Body of pancreas (tissue), 4 donors: ENCODE data around the gene NUDT3. TPM values are rescaled to one million over a fixed set of nuclear protein-coding genes. Genes with fewer than 3 reads are reported as not detected.

Source experiments
- ATAC-seq: fragments of 150-250 bp; one replicate; pipeline ENCODE4 v1.9.1; 2016
- DNase-seq, 4 donors: peaks; one replicate each; pipeline ENCODE4 v3.0.0-alpha.2; 2019
- H3K27ac ChIP-seq, 4 donors: fragments of 200-600 bp; sonication (generic); 1 replicate in 3 of 4; 2 replicates in 1 of 4; pipeline versions ENCODE4 v1.5.1 to v1.6.1; 2016 to 2019; ENCODE audit warnings: mild to moderate bottlenecking in 1 of 4, mixed read lengths in 1 of 4, moderate library complexity in 1 of 4
- H3K27me3 ChIP-seq, 2 donors: fragments of 200-600 bp; sonication (generic); one replicate each; pipeline ENCODE4 v1.6.0; 2016; ENCODE audit warnings: mild to moderate bottlenecking in 1 of 2
- H3K36me3 ChIP-seq, 2 donors: fragments of 200-600 bp; sonication (generic); replicated peaks in 1 of 2; 2 replicates each; pipeline ENCODE4 v1.5.1; 2016; ENCODE audit warnings: low read depth in 2 of 2; ENCODE audit not compliant: insufficient read depth in 1 of 2
- H3K4me1 ChIP-seq: fragments of 200-600 bp; sonication (generic); one replicate; pipeline ENCODE4 v1.6.0; 2016
- H3K4me3 ChIP-seq, 2 donors: fragments of 200-600 bp; sonication (generic); 1 replicate in 1 of 2; 2 replicates in 1 of 2; pipeline ENCODE4 v1.5.1; 2016 to 2019
- H3K9me3 ChIP-seq, 3 donors: fragments of 200-600 bp; sonication (generic); 1 replicate in 2 of 3; 2 replicates in 1 of 3; pipeline ENCODE4 v1.5.1; 2016
- POLR2A ChIP-seq, 3 donors: fragments of 450-650 bp; IDR thresholded peaks; one replicate each; pipeline ENCODE4 v1.6.1; 2016; ENCODE audit warnings: antibody characterized with exemption in 3 of 3, mild to moderate bottlenecking in 2 of 3
- WGBS, 2 donors: methylation state at CpG; one replicate each; pipeline ENCODE4 v1.1.5; 2017; 5-methylcytosine and 5-hydroxymethylcytosine counted together
- intact Hi-C: fragments of 100-400 bp; cut with DNase I; formaldehyde crosslinking; loops from one replicate; pipeline ENCODE4 v1.15.1; 2023
- total RNA-seq, 2 donors: library from RNA; depleted of rRNA; stranded (reverse); fragments of >200 nt; gene quantifications; one replicate each; pipeline ENCODE4 v1.1.0, GENCODE V29; 2016
- TF ChIP-seq, protein P1 (sequence below), 7 experiments: fragments of 450-650 bp in 4 of 7; fragments of 200-600 bp in 3 of 7; sonication (generic) in 3 of 7; IDR thresholded peaks; one replicate each; pipeline ENCODE4 v1.5.1; 2016 to 2019; ENCODE audit warnings: antibody characterized with exemption in 7 of 7

NUDT3 gene
- total RNA-seq, 2 donors from 2014 or later: 14.2 to 22.1 TPM

DNA sequence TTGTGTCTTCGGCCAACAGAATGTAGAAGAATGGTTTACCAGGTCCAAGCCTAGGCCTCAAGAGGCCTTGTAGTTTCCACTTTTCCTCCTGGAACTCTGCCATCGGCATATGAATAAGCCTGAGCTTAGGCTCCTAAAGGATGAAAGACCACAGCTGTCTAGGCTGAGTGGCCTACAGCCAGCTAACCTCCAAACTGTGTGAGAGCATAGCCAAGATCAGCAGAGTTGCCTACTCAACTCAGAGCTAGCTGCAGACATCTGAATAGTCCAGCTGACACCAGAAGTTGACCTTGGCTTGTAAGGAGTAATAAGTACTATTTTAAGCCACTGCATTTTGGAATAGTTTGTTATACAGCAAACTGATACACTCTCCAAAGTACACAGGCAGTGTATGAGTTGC lies 91.1 kb downstream of the NUDT3 start:
- Histone ChIP-seq H3K9me3 (no peaks in the 10 kb centered on the region), H3K27ac (no peak overlapping the region)
- DNase-seq: peak; percentile 30 to 71 (median 52)

GRCh38 chr6:34300332-34300751 lies 92.1 kb downstream of the NUDT3 start:
- Histone ChIP-seq H3K9me3 (no peaks in the 10 kb centered on the region), H3K27me3 (no peaks in the 10 kb centered on the region), H3K27ac (peak overlapping the region in 1 of 4 donors; percentile 35), H3K4me1 (peaks cover 33% of the 10 kb centered on the region), H3K4me3 (no peak overlapping the region), H3K36me3 (no peaks in the 10 kb centered on the region)
- TF ChIP-seq, protein P1, sequence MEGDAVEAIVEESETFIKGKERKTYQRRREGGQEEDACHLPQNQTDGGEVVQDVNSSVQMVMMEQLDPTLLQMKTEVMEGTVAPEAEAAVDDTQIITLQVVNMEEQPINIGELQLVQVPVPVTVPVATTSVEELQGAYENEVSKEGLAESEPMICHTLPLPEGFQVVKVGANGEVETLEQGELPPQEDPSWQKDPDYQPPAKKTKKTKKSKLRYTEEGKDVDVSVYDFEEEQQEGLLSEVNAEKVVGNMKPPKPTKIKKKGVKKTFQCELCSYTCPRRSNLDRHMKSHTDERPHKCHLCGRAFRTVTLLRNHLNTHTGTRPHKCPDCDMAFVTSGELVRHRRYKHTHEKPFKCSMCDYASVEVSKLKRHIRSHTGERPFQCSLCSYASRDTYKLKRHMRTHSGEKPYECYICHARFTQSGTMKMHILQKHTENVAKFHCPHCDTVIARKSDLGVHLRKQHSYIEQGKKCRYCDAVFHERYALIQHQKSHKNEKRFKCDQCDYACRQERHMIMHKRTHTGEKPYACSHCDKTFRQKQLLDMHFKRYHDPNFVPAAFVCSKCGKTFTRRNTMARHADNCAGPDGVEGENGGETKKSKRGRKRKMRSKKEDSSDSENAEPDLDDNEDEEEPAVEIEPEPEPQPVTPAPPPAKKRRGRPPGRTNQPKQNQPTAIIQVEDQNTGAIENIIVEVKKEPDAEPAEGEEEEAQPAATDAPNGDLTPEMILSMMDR (IDR thresholded peaks at IDR 0.05): no peak
- TF ChIP-seq POLR2A (IDR thresholded peaks at IDR 0.05): no peak
- intact Hi-C loops: no loop called here
- DNase-seq: peak in 1 of 4 donors; percentile 33
- WGBS, 2 donors: 58 to 71% methylated on average over 1 of the region's 1 CpG
- ATAC-seq: no peak

More for the DNA sequence above, 91.1 kb downstream of the NUDT3 start:
- intact Hi-C loops: no loop called here
- Histone ChIP-seq H3K36me3 (no peaks in the 10 kb centered on the region), H3K4me3 (no peak overlapping the region), H3K27me3 (no peaks in the 10 kb centered on the region), H3K4me1 (peaks cover 44% of the 10 kb centered on the region)
- TF ChIP-seq, protein P1 (IDR thresholded peaks at IDR 0.05): no peak
- no peak for TF ChIP-seq POLR2A (IDR thresholded peaks at IDR 0.05)
- peak; percentile 63 for ATAC-seq
- WGBS, 2 donors: 54 to 72% methylated on average over 2 of the region's 2 CpGs

GRCh38 chr6:34298941-34299340 lies 93.5 kb downstream of the NUDT3 start:
- H3K4me1 ChIP-seq: peaks cover 33% of the 10 kb centered on the region
- no peak overlapping the region for H3K27ac ChIP-seq
- intact Hi-C loops: no loop called here
- no peaks in the 10 kb centered on the region for H3K36me3 ChIP-seq
- WGBS, 2 donors: 6 to 14% methylated on average over 2 of the region's 2 CpGs
- no peak for ATAC-seq
- H3K27me3 ChIP-seq: no peaks in the 10 kb centered on the region
- no peak overlapping the region for H3K4me3 ChIP-seq
- DNase-seq: no peak
- TF ChIP-seq, protein P1 (IDR thresholded peaks at IDR 0.05): no peak
- TF ChIP-seq POLR2A (IDR thresholded peaks at IDR 0.05): no peak
- no peaks in the 10 kb centered on the region for H3K9me3 ChIP-seq

- H3K36me3 ChIP-seq: peaks cover 0 to 10% of the 10 kb centered on the region in 2 donors
- intact Hi-C loops: no loop called here
- TF ChIP-seq, protein P1 (IDR thresholded peaks at IDR 0.05): no peak
- TF ChIP-seq POLR2A (IDR thresholded peaks at IDR 0.05): no peak
- no peaks in the 10 kb centered on the region for H3K9me3 ChIP-seq
- 73 to 79% methylated on average over 3 of the region's 3 CpGs for WGBS, 2 donors
- H3K27me3 ChIP-seq: no peaks in the 10 kb centered on the region
- no peak overlapping the region for H3K4me3 ChIP-seq
- ATAC-seq: no peak
- DNase-seq: no peak
- H3K27ac ChIP-seq: no peak overlapping the region
- H3K4me1 ChIP-seq: peaks cover 11% of the 10 kb centered on the region
Observed at GRCh38 chr6:34295721-34296120, 96.7 kb downstream of the NUDT3 start.

- DNase-seq (no peak), ATAC-seq (no peak)
- TF ChIP-seq POLR2A (IDR thresholded peaks at IDR 0.05): no peak
- TF ChIP-seq, protein P1 (IDR thresholded peaks at IDR 0.05): no peak
- Histone ChIP-seq H3K36me3 (peaks cover 0 to 10% of the 10 kb centered on the region in 2 donors), H3K4me3 (no peak overlapping the region), H3K27me3 (no peaks in the 10 kb centered on the region), H3K27ac (no peak overlapping the region), H3K9me3 (no peaks in the 10 kb centered on the region), H3K4me1 (no peaks in the 10 kb centered on the region)
- 94 to 96% methylated on average over 3 of the region's 3 CpGs for whole genome bisulfite sequencing, 2 donors
- intact Hi-C loops: no loop called here
Observed at GRCh38 chr6:34292954-34293353, 99.5 kb downstream of the NUDT3 start.
